Neuronal stem cell (in vitro differentiated cells): ENCODE results near the gene HSP90AA1.

Experiments
- DNase-seq: peaks from one replicate; pipeline ENCODE4 v3.0.0-alpha.2; 2013; ENCODE audit warnings: low spot score
- H2AFZ ChIP-seq: one replicate; pipeline ENCODE4 v1.6.1; 2013; ENCODE audit warnings: mild to moderate bottlenecking, low read length, inconsistent platforms
- H2AK5ac ChIP-seq: 2 replicates; pipeline ENCODE4 v1.6.1; 2013; ENCODE audit warnings: low read depth, mild to moderate bottlenecking, inconsistent platforms, low read length, moderate library complexity, mixed read lengths
- H2BK120ac ChIP-seq: 2 replicates; pipeline ENCODE4 v1.6.1; 2013; ENCODE audit warnings: low read depth, mild to moderate bottlenecking, inconsistent platforms, low read length, moderate library complexity, mixed read lengths
- H2BK12ac ChIP-seq: one replicate; pipeline ENCODE4 v1.6.1; 2013; ENCODE audit warnings: low read length, inconsistent platforms
- H2BK15ac ChIP-seq: 2 replicates; pipeline ENCODE4 v1.6.1; 2013; ENCODE audit warnings: mild to moderate bottlenecking, low read length, inconsistent platforms, mixed read lengths
- H2BK5ac ChIP-seq: one replicate; pipeline ENCODE4 v1.6.1; 2013; ENCODE audit warnings: inconsistent platforms, mild to moderate bottlenecking, low read length, moderate library complexity
- H3K14ac ChIP-seq: one replicate; pipeline ENCODE4 v1.6.1; 2013; ENCODE audit warnings: low read length, inconsistent platforms
- H3K18ac ChIP-seq: 2 replicates; pipeline ENCODE4 v1.6.1; 2013; ENCODE audit warnings: low read length, inconsistent platforms
- H3K23ac ChIP-seq: 2 replicates; pipeline ENCODE4 v1.6.1; 2013; ENCODE audit warnings: low read depth, mild to moderate bottlenecking, mixed read lengths, low read length, inconsistent platforms; ENCODE audit not compliant: poor library complexity
- H3K27ac ChIP-seq: replicated peaks from 3 replicates; pipeline ENCODE4 v1.5.1; 2013; ENCODE audit warnings: low read length, inconsistent platforms
- H3K27me3 ChIP-seq, 3 experiments: 2 replicates each; pipeline ENCODE4 v1.6.1; 2013; ENCODE audit warnings: low read length in 3 of 3, mild to moderate bottlenecking in 2 of 3, inconsistent platforms in 1 of 3, low read depth in 1 of 3, mixed read lengths in 1 of 3, moderate library complexity in 1 of 3; ENCODE audit not compliant: control insufficient read depth in 3 of 3, insufficient read depth in 3 of 3
- H3K36me3 ChIP-seq, 2 donors: replicated peaks in 1 of 2; 2 replicates each; pipeline ENCODE4 v1.6.1; 2013; ENCODE audit warnings: low read length in 2 of 2; ENCODE audit not compliant: control insufficient read depth in 2 of 2, insufficient read depth in 2 of 2
- H3K4ac ChIP-seq: 2 replicates; pipeline ENCODE4 v1.6.1; 2013; ENCODE audit warnings: inconsistent platforms, mild to moderate bottlenecking, low read length, moderate library complexity
- H3K4me1 ChIP-seq, 2 donors: 1 replicate in 1 of 2; 2 replicates in 1 of 2; pipeline ENCODE4 v1.6.1; 2013; ENCODE audit warnings: low read length in 2 of 2, low read depth in 1 of 2; ENCODE audit not compliant: control insufficient read depth in 2 of 2, insufficient read depth in 1 of 2
- H3K4me2 ChIP-seq: one replicate; pipeline ENCODE4 v1.6.1; 2013; ENCODE audit warnings: mild to moderate bottlenecking, low read length, inconsistent platforms; ENCODE audit not compliant: insufficient read depth, poor library complexity, severe bottlenecking
- H3K4me3 ChIP-seq, 2 donors: 2 replicates each; pipeline ENCODE4 v1.5.1; 2013; ENCODE audit warnings: low read length in 2 of 2, mild to moderate bottlenecking in 2 of 2, inconsistent platforms in 1 of 2, moderate library complexity in 1 of 2
- H3K79me1 ChIP-seq: one replicate; pipeline ENCODE4 v1.6.1; 2013; ENCODE audit warnings: low read depth, mild to moderate bottlenecking, inconsistent platforms, low read length, moderate library complexity
- H3K9ac ChIP-seq: one replicate; pipeline ENCODE4 v1.6.1; 2013; ENCODE audit warnings: mild to moderate bottlenecking, low read depth, low read length, inconsistent platforms; ENCODE audit not compliant: poor library complexity
- H3K9me3 ChIP-seq, 2 donors: replicated peaks in 1 of 2; 2 replicates each; pipeline versions ENCODE3 to v1.6.1; 2013; ENCODE audit warnings: low read length in 2 of 2, mild to moderate bottlenecking in 2 of 2, inconsistent platforms in 1 of 2, low read depth in 1 of 2, mixed read lengths in 1 of 2, moderate library complexity in 1 of 2; ENCODE audit not compliant: control insufficient read depth in 2 of 2, insufficient read depth in 1 of 2
- H4K8ac ChIP-seq: one replicate; pipeline ENCODE4 v1.6.1; 2013; ENCODE audit warnings: low read depth, mild to moderate bottlenecking, inconsistent platforms, low read length, moderate library complexity
- H4K91ac ChIP-seq: one replicate; pipeline ENCODE4 v1.6.1; 2013; ENCODE audit warnings: low read length, low read depth, mild to moderate bottlenecking, inconsistent platforms; ENCODE audit not compliant: poor library complexity
- WGBS, 2 donors: extraction: QIAGEN DNeasy Blood & Tissue Kit; methylation state at CpG; one replicate each; pipeline ENCODE4 v1.1.7; 2013; ENCODE audit warnings: missing lambda C conversion rate in 2 of 2, mixed read lengths in 1 of 2; ENCODE audit not compliant: insufficient read length in 2 of 2, insufficient replicate concordance in 1 of 2; ENCODE audit errors: extremely low coverage in 2 of 2; 5-methylcytosine and 5-hydroxymethylcytosine counted together

Gene HSP90AA1

GRCh38 chr14:102081231-102082080 lies 5.4 kb downstream of the HSP90AA1 start:
- H3K27ac ChIP-seq: no peak overlapping the region
- H2AFZ ChIP-seq: no peak overlapping the region
- H3K14ac ChIP-seq: no peak overlapping the region
- H3K18ac ChIP-seq: no peak overlapping the region
- H3K9ac ChIP-seq: no peak overlapping the region
- H4K8ac ChIP-seq: no peak overlapping the region
- H3K79me1 ChIP-seq: peaks cover 6% of the 10 kb centered on the region
- H2BK12ac ChIP-seq: no peak overlapping the region
- H3K4ac ChIP-seq: no peak overlapping the region
- H3K36me3 ChIP-seq: peaks cover 37 to 85% of the 10 kb centered on the region in 2 donors
- no peak overlapping the region for H4K91ac ChIP-seq
- WGBS, 2 donors: no CpG with 5 or more reads among the region's 7 CpGs
- DNase-seq: no peak
- H3K4me3 ChIP-seq: no peak overlapping the region
- H3K23ac ChIP-seq: no peak overlapping the region
- no peak overlapping the region for H2BK5ac ChIP-seq
- H2BK15ac ChIP-seq: no peak overlapping the region
- no peak overlapping the region for H3K4me2 ChIP-seq
- H3K27me3 ChIP-seq: no peaks in the 10 kb centered on the region
- no peak overlapping the region for H2BK120ac ChIP-seq
- no peak overlapping the region for H2AK5ac ChIP-seq
- peaks cover 0 to 2% of the 10 kb centered on the region in 2 donors for H3K9me3 ChIP-seq
- H3K4me1 ChIP-seq: peaks cover 7 to 12% of the 10 kb centered on the region in 2 donors

- peaks cover 4% of the 10 kb centered on the region for H3K79me1 ChIP-seq
- H2AK5ac ChIP-seq: no peak overlapping the region
- no CpG with 5 or more reads among the region's 14 CpGs for WGBS, 2 donors
- H3K4me1 ChIP-seq: peaks cover 4 to 10% of the 10 kb centered on the region in 2 donors
- no peaks in the 10 kb centered on the region for H3K27me3 ChIP-seq
- H3K14ac ChIP-seq: no peak overlapping the region
- H3K4me3 ChIP-seq: no peak overlapping the region
- peaks cover 0 to 2% of the 10 kb centered on the region in 2 donors for H3K9me3 ChIP-seq
- no peak overlapping the region for H4K8ac ChIP-seq
- peaks cover 35 to 76% of the 10 kb centered on the region in 2 donors for H3K36me3 ChIP-seq
- no peak overlapping the region for H2BK5ac ChIP-seq
- no peak overlapping the region for H3K9ac ChIP-seq
- no peak overlapping the region for H3K18ac ChIP-seq
- H2BK12ac ChIP-seq: no peak overlapping the region
- DNase-seq: no peak
- no peak overlapping the region for H2BK120ac ChIP-seq
- H2AFZ ChIP-seq: no peak overlapping the region
- H3K4me2 ChIP-seq: no peak overlapping the region
- H2BK15ac ChIP-seq: no peak overlapping the region
- H4K91ac ChIP-seq: no peak overlapping the region
- no peak overlapping the region for H3K27ac ChIP-seq
- H3K4ac ChIP-seq: no peak overlapping the region
- H3K23ac ChIP-seq: no peak overlapping the region
Observed at GRCh38 chr14:102080183-102081080, 6.4 kb downstream of the HSP90AA1 start.

- no peaks in the 10 kb centered on the region for H3K27me3 ChIP-seq
- DNase-seq: no peak
- H3K23ac ChIP-seq: no peak overlapping the region
- H2AK5ac ChIP-seq: no peak overlapping the region
- H3K79me1 ChIP-seq: peaks cover 2% of the 10 kb centered on the region
- no peak overlapping the region for H4K8ac ChIP-seq
- H3K27ac ChIP-seq: no peak overlapping the region
- H4K91ac ChIP-seq: no peak overlapping the region
- H2BK5ac ChIP-seq: no peak overlapping the region
- H3K9me3 ChIP-seq: peaks cover 0 to 2% of the 10 kb centered on the region in 2 donors
- H2AFZ ChIP-seq: no peak overlapping the region
- no peak overlapping the region for H3K4me2 ChIP-seq
- H3K4me1 ChIP-seq: peaks cover 0 to 3% of the 10 kb centered on the region in 2 donors
- no peak overlapping the region for H3K14ac ChIP-seq
- H2BK15ac ChIP-seq: no peak overlapping the region
- H3K36me3 ChIP-seq: peaks cover 29 to 68% of the 10 kb centered on the region in 2 donors
- H3K9ac ChIP-seq: no peak overlapping the region
- no peak overlapping the region for H2BK12ac ChIP-seq
- no peak overlapping the region for H3K4me3 ChIP-seq
- H2BK120ac ChIP-seq: no peak overlapping the region
- no peak overlapping the region for H3K18ac ChIP-seq
- H3K4ac ChIP-seq: no peak overlapping the region
Observed at GRCh38 chr14:102079700-102079979, 7.2 kb downstream of the HSP90AA1 start.
